Brain microvascular endothelial cell (primary cell): ENCODE results near the gene ABCG4.
A peak's percentile ranks its signal among the peaks of the same experiment; 100 is the strongest.

Experiments used
- DNase-seq: peaks from one replicate; pipeline ENCODE4 v3.0.0-alpha.2; 2020
- H3K27ac ChIP-seq: fragments of 250-450 bp; sonication (Bioruptor Pico); 2 replicates; pipeline ENCODE4 v1.5.1; 2020; ENCODE audit warnings: mild to moderate bottlenecking, moderate library complexity
- H3K27me3 ChIP-seq: fragments of 250-450 bp; sonication (Bioruptor Pico); replicated peaks from 2 replicates; pipeline ENCODE4 v1.5.1; 2020; ENCODE audit warnings: mild to moderate bottlenecking
- H3K36me3 ChIP-seq: fragments of 250-450 bp; sonication (Bioruptor Pico); replicated peaks from 2 replicates; pipeline ENCODE4 v1.5.1; 2020; ENCODE audit warnings: mild to moderate bottlenecking
- H3K4me3 ChIP-seq: 2 replicates; pipeline ENCODE4 v1.5.1; 2011; ENCODE audit warnings: low read depth, mild to moderate bottlenecking, control low read depth, low read length, moderate library complexity
- in situ Hi-C: cut with HindIII; loops from 2 replicates; pipeline ENCODE4 v1.10.0; 2017; ENCODE audit warnings: low sequenced_read_pairs, low pct_ligation_motif_present
- TF ChIP-seq, protein P1 (sequence below): IDR thresholded peaks from 2 replicates; pipeline ENCODE4 v1.5.1; 2011; ENCODE audit warnings: low read depth, mild to moderate bottlenecking, moderate library complexity, low read length, control low read depth, inconsistent platforms; ENCODE audit errors: missing control alignments

The ABCG4 gene

DNA sequence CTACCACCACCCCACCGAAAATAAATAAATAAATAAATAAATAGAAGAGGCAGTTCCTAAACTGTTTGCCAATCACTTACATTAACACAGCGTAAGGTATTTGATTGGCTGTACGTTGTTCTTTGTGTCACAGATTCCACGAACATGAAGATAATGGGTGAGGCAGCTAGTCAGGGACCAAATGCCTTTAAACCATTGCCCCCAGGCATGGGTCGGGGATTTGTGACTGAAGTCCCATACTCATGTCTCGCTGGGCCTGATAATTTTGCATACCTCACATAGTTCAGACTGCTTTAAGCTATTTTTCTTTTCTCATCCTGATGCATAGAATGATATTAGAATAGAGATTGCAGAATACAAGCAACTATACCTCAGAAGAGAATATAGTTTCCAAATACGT lies 53.7 kb downstream of the ABCG4 start:
- H3K4me3 ChIP-seq, result no peak overlapping the region
- no peak overlapping the region for H3K27ac ChIP-seq
- TF ChIP-seq, protein P1, sequence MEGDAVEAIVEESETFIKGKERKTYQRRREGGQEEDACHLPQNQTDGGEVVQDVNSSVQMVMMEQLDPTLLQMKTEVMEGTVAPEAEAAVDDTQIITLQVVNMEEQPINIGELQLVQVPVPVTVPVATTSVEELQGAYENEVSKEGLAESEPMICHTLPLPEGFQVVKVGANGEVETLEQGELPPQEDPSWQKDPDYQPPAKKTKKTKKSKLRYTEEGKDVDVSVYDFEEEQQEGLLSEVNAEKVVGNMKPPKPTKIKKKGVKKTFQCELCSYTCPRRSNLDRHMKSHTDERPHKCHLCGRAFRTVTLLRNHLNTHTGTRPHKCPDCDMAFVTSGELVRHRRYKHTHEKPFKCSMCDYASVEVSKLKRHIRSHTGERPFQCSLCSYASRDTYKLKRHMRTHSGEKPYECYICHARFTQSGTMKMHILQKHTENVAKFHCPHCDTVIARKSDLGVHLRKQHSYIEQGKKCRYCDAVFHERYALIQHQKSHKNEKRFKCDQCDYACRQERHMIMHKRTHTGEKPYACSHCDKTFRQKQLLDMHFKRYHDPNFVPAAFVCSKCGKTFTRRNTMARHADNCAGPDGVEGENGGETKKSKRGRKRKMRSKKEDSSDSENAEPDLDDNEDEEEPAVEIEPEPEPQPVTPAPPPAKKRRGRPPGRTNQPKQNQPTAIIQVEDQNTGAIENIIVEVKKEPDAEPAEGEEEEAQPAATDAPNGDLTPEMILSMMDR, result no peak
- no peaks in the 10 kb centered on the region for H3K27me3 ChIP-seq
- in situ Hi-C loops, result no loop called here
- no peak for DNase-seq
- no peaks in the 10 kb centered on the region for H3K36me3 ChIP-seq

DNA sequence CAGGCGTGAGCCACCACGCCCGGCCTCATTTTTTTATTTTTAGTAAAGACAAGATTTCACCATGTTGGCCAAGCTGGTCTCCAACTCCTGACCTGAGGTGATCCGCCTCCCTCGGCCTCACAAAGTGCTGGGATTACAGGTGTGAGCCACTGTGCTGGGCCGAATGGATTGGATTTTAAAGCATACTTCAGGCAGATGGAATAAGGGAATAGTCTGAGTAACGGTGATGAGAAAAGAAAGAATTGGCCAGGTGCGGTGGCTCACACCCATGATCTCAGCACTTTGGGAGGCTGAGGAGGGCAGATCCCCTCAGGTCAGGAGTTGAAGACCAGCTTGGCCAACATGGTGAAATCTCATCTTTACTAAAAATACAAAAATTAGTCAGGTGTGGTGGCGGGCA lies 55.2 kb downstream of the ABCG4 start:
- TF ChIP-seq, protein P1, result no peak

DNA sequence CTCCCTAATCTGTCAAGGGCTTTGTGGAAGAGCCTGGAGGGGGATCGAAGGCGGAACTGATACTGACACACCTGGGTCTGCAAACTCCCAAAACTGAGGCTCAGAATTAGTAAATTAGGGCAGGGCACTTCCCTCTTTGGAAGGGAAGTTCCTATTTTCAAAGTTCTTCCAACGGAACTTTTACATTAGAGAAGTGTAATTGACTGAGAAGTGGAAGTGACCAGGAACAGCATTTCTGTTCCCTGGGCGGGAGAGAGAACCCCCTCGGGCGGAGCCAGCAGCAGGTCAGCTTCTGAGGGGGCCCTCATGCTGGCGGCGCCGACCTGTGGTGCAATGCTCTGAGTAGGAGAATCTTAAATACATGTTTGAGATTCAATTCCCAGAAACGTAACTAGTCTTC lies 56.2 kb downstream of the ABCG4 start:
- Histone ChIP-seq H3K27ac (no peak overlapping the region), H3K4me3 (no peak overlapping the region), H3K36me3 (no peaks in the 10 kb centered on the region), H3K27me3 (no peaks in the 10 kb centered on the region)
- TF ChIP-seq, protein P1, result no peak
- in situ Hi-C loops, result no loop called here
- no peak for DNase-seq

More for the DNA sequence above, 55.2 kb downstream of the ABCG4 start:
- in situ Hi-C loops, result no loop called here
- no peak overlapping the region for H3K27ac ChIP-seq
- no peak overlapping the region for H3K4me3 ChIP-seq
- H3K36me3 ChIP-seq, result no peaks in the 10 kb centered on the region
- no peaks in the 10 kb centered on the region for H3K27me3 ChIP-seq
- no peak for DNase-seq

DNA sequence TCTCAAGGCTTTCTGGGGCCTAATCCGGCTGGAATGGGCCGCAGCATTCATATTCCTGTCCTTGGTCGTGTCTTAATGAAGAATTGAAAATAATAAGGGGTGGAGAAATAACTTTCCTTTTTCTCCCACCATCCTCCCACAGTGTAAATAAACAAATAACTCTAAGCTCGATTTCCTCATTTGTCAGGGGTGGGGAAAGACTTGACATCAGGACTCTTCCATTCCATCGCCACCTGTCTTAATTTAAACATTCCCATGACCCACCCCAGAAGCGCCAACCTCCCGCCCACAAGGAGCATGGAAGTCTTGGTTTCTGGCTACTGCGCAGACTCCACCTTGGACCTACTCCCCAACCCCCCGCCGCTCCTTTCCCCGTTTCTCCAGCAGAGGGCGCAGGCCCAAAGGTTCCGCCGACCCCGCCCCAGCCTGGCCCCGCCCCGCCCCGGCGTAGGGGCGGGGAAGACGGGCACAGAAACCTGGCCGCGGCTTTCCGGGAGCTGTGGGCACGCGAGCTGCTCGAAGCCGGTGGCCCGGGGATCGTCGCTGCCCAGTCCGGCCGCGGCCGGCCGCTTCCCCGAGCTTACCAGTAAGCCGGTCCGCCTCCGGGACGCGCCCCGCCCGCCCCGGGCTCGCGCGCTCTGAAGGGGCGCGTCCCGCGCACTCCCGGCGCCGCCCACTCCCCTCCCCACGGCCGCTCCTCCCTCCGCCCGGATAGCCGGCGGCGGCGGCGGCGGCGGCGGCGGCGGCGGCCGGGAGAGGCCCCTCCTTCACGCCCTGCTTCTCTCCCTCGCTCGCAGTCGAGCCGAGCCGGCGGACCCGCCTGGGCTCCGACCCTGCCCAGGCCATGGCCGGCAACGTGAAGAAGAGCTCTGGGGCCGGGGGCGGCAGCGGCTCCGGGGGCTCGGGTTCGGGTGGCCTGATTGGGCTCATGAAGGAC lies 57.0 kb downstream of the ABCG4 start, which contains the start of gene CBL:
CBL (plus strand) TSS at position 766 of the 937 bp plus-strand sequence; CDS start at position 845, 79 bp downstream.
- peak within 1 kb of the TSS; percentile 59 for H3K27ac ChIP-seq
- in situ Hi-C loops, result no loop called here
- no peaks in the 10 kb centered on the region for H3K36me3 ChIP-seq
- peak; percentile 91 for DNase-seq
- H3K4me3 ChIP-seq, result peak within 1 kb of the TSS; percentile 89
- no peaks in the 10 kb centered on the region for H3K27me3 ChIP-seq
- TF ChIP-seq, protein P1, result peak; percentile 86

DNA sequence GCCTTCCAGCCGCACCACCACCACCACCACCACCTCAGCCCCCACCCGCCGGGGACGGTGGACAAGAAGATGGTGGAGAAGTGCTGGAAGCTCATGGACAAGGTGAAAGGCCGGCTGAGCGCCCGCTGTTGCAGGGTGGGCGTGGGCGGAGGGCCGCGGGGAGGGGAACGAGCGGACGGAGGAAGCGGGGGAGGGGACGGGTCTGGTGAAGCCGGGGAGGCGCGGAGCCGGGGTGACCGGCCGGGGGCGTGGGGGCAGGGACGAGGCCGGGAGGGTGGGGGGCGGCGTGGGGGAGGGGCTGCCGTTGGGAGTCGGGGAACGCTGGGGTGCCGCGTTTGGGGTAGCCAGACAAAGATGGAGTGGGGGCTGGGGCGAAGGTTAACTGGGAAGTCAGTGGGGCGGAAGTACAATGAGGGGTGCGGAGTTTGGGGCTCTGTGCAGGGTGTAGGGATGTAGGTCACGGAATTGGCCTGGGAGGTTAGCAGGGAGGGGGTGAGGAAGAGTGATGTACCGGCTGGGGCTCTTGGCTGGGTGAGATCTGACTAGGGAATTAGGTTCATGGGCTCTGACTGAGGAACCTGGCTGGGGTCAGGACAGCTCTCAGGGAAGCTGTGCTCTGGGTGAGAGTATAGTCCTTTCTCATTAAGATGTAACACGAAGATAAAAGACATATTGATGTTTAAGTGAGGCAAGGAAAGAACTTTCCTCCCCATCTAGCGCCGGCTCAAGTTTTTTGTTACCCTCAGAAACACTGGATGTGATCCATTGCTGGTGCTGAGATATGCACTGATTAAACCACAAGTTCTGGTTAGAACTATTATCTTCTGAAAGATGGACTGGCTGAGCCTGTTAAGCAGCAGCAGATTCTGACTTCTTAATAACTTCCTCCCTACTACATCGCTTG lies 57.9 kb downstream of the ABCG4 start:
- Histone ChIP-seq H3K36me3 (no peaks in the 10 kb centered on the region), H3K27ac (peak overlapping the region; percentile 59), H3K27me3 (no peaks in the 10 kb centered on the region), H3K4me3 (peak overlapping the region; percentile 89)
- DNase-seq, result peak; percentile 5
- in situ Hi-C loops, result no loop called here
- TF ChIP-seq, protein P1, result no peak
